D341Med (cell line): ENCODE results near the gene CES5A.
A peak's percentile ranks its signal among the peaks of the same experiment; 100 is the strongest.
"Not testable (repeated sequence)": the region's sequence is repeated elsewhere in the genome, so short reads cannot be mapped to it uniquely, and the experiment has no call there.

Experiments used
- DNase-seq: peaks from one replicate; pipeline ENCODE4 v3.0.0; 2012; ENCODE audit warnings: low spot score

Gene CES5A, protein sequence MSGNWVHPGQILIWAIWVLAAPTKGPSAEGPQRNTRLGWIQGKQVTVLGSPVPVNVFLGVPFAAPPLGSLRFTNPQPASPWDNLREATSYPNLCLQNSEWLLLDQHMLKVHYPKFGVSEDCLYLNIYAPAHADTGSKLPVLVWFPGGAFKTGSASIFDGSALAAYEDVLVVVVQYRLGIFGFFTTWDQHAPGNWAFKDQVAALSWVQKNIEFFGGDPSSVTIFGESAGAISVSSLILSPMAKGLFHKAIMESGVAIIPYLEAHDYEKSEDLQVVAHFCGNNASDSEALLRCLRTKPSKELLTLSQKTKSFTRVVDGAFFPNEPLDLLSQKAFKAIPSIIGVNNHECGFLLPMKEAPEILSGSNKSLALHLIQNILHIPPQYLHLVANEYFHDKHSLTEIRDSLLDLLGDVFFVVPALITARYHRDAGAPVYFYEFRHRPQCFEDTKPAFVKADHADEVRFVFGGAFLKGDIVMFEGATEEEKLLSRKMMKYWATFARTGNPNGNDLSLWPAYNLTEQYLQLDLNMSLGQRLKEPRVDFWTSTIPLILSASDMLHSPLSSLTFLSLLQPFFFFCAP

DNA sequence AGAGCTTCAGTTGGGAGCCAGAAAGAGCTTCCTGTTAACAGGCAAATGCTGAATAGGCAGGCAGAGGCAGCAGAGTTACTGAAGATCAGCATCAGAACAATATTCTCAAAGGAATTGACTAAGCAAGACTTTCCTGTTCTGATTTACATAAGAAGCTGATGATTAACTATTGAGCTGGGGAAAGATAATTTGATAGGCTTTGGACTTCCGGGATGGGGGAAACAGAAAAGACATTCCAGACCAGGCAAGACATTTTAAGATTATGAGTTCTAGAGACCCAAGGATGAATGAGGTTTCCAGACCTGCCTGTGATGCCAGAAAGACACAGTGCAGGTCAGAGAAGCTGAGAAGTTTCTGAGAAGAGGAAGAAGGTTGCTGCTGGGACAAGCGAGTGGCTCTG lies at the start of gene CES5A:
CES5A (minus strand) TSS at position 101 of the 400 bp plus-strand sequence. CDS start 152 bp downstream, outside the sequence.
- no peak for DNase-seq

DNA sequence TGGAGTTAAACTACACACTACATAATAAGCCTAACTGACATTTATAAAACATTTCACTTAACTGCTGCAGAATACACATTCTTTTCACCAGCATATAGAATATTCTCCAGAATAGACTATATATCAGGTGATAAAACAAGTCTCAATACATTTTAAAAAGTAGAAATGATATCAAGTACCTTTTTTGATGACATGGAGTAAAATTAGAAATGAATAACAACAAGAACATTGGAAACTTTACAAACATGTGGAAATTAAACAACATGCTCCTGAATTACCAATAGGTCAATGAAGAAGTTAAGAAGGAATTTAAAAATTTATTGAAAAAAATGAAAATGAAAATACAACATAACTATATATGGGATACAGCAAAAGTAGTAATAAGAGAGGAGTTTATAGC lies 47.5 kb upstream of the CES5A start:
- DNase-seq = no peak

DNA sequence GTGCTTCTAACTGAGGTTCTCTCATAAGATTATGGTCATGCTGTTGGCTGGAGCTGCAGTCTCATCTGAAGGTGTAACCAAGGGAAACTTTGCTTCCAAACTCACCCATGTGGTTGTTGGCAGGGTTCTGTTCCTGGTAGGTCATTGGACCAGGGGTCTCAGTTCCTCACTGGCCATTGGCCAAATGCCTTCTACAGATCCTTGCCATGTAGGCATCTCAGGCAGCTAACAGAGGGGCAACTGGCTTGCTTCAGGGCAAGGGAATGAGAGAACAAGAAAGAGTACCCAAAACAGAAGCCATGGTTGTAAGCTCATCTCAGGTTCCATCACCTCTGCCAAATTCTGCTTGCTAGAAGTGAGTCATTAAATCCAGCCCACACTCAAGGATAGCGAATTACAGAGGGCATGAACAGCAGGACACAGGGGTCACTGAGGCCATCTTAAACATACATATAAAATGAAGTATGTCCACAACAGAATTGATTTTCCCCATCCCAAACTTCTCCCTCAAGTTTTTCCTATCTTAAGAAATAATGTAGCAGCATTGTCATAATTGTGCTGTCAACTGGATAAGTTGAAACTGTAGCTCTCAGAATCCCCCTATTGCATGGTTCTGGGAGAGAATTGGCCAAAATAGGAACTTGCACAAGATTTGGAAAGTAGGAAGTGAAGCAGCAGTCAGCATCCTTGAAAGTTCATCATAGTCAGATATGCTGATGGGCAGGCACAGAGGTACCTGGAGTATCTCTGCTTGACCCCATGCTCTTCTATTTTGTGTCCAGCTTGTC lies 42.4 kb upstream of the CES5A start:
- no peak for DNase-seq

DNA sequence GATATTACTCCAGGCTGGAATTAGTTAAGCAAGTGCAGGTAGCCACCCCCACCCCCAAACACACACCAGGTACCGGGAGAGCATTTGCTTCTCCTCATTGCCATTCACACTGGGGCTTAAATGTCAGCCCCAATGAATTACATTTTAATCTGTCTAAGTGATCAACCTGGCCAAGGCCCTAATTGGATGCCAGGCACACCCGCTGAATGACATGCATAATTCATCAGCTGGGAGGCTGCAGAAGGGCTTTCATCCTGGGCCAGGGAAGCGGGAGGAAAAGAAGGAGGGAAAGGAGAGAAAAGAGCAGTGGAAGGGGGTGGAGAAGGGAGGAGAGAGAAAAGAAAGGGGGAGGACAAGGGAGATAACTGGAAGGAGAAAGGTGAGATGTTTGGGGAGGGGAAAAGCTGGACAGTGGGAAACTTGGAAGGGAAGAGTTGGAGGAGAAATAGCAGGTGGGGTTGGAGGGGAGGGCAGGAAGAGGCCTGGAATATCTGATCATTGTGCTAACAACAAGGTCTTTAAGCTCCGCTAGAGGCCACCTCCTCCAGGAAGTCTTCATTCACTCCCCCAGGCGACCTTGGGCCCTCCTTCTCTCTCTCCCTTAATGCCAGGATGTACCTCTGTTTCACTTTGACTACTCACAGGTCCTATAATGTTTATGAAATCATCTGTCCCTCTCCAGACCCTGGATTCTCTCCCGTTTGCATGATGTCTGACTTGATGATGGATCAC lies 40.1 kb upstream of the CES5A start:
- no peak for DNase-seq

DNA sequence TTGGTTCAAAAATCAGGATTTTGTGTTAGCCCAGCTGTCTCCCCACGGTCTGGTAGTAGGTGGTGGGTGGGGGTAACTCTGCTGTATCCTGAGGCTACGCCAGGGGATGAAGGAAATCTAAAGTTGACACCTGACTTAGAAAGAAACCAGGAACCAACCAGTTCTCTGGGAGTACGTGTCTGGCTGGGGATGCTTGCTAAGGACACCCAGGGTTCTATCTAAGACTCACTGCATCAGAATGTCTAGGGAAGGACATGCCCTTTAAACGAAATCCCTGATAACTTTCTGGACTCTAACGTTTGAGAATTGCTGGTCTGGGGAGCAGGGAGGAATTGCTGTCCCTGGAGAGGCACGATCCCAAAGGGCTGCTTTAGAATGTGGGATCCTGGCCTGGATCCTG lies 39.2 kb upstream of the CES5A start:
- DNase-seq = no peak

DNA sequence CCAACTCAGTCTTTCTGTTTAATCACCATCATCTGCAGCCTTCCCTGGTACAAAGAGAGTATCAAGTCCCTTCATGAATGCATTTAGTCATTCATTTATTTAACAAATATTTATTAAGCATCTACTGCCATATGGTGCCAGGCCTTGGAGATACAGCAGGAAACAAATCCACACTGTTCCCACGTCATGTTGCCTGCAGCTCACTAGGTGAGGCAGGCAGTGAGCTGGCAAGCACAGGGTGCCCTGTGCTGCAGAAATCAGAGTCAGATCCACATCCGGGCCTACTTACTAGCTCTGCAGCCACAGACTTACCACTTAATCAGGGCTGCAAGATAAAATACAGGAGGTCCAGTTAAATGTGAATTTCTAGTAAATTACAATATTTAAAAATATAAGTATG lies 38.5 kb upstream of the CES5A start:
- DNase-seq = no peak

DNA sequence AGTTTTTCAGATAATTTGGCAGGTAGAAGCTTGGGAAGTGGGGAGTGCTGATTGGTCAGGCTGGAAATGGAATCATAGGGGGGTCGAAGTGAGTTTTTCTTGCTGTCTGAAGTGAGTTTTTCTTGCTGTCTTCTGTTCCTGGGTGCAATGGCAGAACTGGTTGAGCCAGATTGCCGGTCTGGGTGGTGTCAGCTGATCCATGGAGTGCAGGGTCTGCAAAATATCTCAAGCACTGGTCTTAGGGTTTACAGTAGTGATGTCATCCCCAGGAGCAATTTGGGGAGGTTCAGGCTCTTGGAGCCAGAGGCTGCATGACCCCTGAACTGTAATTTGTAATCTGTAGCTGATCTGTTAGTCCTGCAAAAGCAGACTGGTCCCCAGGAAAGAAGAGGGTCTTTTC lies 37.9 kb upstream of the CES5A start:
- not testable (repeated sequence) for DNase-seq

DNA sequence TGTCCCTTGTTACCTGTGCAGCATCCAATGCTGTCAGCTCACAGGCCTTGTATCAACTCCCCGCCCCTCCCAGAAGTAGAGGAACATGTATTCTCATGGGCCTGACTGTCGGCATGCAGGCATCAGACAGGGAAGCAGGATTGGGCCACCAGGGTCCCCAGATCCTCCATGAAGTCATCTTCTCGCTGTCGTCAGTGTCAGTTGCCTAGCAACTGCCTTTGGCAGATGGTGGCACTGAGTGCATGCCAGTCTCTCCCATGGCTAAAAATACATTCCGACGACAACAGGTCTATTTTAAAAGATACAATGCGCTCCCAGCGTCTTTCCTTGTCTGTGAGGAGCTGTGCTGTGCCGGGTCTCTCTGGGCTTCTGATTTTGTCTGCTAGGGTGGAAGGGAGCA lies 36.8 kb upstream of the CES5A start:
- DNase-seq = peak; percentile 8

DNA sequence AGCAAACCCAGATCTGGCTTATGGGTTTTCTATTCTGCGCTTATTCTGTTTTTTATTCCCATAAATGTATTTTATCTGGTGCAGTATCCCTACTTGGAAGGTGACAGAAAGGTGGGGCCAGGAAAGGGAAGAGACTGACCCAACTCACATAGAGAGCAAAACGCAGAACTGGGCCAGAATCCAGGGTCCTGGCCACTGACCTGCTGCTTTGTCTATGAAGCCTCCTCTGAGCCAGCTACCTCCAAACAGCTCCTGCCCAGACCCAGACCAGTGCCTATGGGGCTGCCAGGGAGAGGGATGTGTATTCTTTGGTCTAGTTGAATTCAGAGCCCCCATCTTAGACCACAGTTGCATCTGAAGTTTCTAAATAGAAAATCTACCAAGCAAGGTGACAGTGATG lies 36.4 kb upstream of the CES5A start:
- DNase-seq = peak; percentile 3

DNA sequence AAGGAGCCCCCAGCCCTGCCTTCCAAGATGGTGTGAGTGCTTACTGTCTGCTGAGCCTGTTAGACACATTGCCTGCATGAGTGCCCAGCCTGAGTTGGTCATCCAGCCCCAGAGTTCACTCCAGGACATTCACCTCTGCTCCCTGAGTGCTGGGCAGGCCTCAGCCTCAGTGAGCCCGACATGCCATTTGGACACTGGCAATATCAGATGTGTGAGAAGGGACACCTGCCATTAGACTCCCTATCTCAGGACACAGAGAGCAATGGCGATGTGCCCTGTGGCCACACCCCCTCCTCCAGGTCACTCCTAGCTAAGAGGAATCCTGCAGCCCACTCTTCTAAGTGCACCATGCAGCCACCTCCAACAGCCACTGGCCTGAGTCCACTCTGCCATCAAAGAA lies 34.7 kb upstream of the CES5A start:
- DNase-seq = peak; percentile 0

DNA sequence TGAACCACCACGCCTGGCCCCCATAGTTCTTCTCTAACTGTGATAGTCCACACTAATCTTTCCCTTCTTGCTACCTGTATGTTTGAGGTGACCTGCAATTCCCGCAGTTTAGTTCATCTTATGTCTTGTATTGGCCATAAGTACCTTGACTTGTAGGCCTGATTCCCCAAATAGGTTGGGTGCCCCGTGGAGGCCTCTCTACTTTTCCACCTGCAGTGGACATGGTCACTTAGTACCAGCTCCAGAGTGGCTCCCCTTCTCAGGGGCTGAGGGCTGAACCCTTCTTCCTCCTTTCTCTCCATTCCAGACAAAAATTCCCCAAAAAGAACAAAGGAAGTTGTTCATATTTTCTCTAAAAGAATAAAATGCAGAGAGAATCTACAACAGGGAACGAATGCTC lies 33.5 kb upstream of the CES5A start:
- DNase-seq = peak; percentile 0

DNA sequence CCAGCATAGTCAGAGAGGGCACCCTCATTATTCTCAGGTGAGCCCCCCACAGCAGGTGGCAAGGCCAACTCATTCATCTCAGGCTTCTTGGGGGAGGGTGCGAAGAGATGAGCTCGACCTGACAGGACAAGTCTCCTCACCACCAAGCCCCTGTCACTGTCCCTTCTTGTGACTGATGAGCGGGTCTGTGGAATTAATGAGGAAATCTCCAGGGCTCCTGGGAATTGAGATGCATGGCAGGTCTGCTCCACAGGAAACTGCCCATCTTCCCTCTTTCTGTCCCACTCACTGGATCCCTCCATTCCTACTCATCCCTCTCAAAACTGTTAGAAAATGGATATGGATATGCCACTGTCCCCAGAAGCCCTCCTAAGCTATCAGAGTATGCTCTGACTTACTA lies 32.5 kb upstream of the CES5A start:
- DNase-seq = peak; percentile 1

DNA sequence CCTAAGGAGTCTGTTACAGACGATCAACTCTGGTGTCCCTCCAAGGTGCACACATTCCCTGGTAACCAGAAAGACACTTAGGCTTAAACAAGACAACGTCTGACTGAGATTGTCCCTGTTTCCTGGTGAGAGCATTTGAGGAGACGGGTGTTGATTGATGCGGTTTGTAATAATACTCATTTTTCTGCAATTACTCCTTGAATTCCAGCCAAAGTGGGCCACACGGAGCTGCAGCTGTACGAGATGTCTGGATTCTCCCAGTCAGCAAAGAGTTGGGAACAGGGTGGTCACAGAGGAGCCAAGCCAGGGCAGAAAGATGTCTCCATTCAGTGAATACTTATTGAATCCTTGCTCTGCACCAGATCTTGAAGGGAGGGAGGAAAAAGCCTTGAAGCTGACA lies 30.9 kb upstream of the CES5A start:
- DNase-seq = peak; percentile 2

DNA sequence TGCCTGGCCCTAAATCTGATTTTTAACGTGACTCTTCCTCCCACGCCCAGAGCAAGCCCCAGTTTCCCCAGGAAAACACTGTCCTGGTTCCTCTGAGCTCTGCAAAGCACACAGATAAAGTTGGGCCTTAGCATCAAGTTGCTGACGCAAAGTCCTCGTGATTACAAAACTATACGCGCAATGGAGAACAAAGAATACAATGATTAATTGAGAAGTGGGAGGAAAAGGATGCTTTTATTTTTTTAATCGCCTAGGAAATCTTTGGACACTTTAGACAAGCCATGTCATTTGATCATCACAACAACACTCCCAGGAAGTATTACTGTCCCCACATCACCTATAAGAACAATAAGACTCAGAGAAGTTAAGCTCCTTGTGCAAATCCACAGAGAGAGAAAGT lies 30.5 kb upstream of the CES5A start:
- no peak for DNase-seq

DNA sequence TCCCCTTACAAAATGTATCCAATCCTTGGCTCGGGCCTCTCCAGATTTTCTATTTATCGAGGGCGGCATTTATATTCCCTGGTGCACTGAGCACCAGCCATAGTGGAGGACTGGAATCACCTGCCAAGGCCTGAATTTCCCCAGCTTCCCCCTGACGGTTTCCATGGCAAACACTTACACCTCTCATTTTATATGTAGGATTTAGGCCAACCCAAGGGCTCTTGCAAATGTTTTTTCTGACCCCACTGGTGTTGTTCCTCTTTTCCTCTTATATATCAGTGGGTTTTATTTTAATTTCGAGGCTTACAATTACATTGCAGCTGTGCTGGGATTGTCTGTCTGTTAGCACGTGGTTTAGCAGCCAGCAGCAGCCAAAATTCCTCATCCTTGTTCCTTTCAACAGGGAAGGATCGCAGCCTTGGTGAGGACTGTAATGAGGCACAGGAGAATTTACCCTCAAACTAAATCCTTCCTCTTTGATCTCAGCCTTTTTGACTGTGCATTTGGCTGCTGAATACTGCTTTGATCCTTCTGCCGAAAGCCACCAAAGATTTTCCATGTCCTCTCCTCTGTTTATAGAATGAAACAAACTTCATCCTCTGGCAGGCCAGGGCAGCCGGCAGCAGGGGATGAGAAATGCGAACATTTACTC lies 26.5 kb upstream of the CES5A start:
- no peak for DNase-seq

DNA sequence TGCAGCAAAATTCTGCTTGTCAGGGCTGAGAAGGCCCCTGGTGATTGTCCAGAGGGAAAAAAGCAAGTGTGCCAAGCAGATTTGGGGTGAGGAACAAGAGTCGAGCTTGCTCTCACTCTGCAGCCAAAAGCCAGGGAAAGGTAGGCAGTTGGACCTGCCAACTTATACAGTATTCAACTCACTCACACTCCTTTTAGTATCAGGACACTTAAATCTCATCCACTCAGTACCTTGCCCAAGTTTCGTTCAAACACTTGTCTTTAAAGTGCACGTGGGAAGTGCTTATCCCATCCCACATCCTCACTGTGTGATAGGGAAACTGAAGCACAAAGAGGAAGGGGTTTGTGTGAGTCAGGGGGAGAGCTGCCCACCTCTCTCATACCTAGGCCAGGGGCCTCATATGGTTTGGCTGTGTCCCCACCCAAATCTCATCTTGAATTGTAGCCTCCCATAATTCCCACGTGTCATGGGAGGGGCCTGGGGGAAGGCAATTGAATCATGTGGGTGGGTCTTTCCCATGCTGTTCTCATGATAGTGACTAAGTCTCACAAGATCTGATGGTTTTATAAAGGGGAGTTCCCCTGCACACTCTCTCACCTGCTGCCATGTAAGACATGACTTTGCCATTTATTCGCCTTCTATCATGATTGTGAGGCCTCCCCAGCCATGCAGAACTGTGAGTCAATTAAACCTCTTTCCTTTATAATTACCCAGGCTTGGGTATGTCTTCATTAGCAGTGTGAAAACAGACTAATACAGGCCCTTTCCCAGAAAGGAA lies 25.6 kb upstream of the CES5A start:
- DNase-seq = no peak

DNA sequence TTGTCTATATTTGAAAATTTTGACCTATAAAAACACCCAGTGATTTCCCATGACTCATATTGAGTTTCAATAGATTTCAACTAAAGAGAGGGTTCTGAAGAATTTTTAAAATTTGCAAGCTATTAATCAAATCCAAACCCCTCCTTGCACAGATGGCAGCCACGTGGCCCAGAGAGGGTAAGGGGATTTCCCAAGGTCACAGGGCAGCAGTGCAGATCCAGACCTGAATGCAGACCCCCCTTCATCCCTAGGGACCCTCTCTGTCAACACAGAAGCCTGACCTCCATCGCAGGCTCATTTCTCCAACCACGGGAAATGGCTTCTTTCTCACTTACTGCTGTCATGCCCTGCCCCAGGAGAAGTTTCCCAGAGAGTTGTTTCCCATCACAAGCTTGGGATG lies 24.7 kb upstream of the CES5A start:
- no peak for DNase-seq

DNA sequence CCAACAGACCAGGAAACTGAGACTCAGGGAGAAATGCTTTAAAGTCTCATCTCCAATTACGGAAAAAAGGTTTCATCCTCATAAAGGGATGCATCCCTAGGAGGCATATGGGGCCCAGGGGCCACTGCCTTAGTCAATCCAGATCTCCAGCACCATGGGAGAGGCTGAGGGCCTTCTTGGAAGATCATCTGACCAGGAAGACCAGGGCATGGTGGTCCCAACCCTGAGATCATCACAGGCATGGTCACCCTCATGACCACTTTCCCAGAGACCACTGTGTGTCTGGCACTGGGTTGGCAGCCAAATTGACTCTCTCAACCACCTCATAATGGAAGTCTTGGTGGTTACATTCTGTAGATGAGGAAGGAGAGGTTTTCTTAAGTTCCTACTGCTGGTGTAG lies 23.4 kb upstream of the CES5A start:
- DNase-seq = no peak

DNA sequence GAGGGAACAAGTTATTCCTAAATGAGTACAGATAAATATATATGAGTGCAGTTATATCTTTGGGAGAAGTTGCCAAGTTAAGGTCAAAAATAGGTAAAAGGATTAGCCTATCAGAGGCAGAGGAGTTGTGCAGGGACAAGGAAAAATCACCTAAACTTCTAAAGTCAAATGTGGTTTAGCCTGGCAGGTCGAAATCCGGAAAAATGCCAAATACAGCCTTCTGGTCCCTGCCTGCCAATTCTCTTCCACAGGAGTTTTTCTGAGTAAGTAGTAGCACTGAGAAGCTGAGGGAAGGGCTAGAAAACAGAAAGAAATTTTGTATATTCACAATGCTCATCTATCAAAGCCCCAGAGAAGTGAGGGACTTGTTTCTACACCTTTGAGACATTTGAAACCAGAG lies 17.6 kb upstream of the CES5A start:
- DNase-seq = no peak

DNA sequence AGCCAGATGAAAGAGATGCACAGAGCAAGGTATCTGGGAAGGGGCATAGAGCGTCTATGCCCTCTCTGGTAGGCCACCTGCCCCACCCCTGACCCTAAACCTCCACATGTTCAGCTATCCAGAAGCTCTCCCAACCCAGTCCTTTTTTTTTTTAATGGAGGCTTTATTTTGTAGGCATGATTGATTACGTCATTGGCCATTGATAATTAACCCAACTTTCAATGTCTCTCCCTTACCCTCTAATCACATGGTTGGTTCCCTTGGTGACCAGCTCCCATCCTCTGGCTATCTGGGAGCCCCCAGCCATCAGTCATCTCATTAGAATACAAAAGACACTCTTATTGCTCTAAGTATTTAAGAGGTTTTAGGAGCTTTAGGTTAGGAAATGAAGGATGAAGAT lies 14.3 kb upstream of the CES5A start:
- DNase-seq = no peak

DNA sequence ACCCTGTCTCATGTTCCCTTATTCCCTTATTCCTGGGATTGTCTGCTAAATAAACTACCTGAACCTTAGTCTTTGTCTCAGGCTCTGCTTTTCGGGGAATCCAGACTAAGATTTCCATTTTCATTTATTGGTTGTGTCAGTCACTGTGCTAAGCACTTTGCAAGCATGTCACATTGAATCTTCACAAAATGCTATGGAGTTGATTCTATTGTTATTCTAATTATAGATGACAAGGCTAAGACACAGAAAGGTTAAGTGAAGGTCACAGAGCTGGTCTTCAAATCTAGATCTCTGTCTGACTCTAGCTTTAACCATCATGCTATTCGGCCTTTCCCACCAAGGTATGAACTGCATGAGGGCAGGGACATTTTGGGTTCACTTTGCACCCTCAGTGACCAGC lies 13.4 kb upstream of the CES5A start:
- no peak for DNase-seq
